Hematopoietic multipotent progenitor cell treated with erythropoietin and hydrocortisone succinate and interleukin-3 and kit ligand, for 6 days (in vitro differentiated cells): ENCODE data around the gene AGGF1.
A peak's percentile ranks its signal among the peaks of the same experiment; 100 is the strongest.
"Not testable (repeated sequence)": the region's sequence is repeated elsewhere in the genome, so short reads cannot be mapped to it uniquely, and the experiment has no call there.

Source experiments
- DNase-seq: peaks from one replicate; pipeline ENCODE4 v3.0.0-alpha.2; 2015

AGGF1 gene

GRCh38 chr5:77030097-77031071 lies at the start of gene AGGF1:
Gene AGGF1, plus strand, starts transcription at chr5:77030404. Its CDS starts 363 bp downstream, at chr5:77030767.
- peak; percentile 98 for DNase-seq

DNA sequence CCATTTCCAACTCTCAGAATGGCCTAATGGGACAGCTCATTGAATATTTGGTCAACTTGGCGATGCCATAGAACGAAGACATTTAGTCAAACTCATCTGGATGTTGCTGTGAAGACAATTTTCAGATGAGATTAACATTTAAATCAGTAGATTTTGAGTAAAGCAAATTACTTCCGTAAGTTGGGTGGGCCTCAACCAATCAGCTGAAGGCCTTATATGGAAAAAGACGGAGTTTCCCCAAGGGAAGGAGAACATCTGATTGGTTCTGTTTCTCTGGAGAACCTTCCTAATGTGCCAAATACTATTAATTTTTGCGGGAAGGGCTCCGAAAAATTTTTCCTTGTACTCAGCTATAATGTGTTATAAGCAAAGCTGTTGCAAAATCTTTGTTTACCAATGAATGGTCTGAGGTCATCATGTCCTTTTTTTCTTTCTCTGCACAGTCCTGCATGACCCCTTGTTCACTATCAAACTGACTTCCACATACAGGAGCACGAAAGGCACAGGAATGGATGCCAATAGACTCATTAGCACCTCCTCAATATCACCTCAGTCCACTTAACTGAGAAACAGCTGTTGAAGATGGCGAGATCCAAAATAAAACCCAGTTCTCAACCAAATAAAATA lies 49.6 kb upstream of the AGGF1 start:
- DNase-seq, result no peak

DNA sequence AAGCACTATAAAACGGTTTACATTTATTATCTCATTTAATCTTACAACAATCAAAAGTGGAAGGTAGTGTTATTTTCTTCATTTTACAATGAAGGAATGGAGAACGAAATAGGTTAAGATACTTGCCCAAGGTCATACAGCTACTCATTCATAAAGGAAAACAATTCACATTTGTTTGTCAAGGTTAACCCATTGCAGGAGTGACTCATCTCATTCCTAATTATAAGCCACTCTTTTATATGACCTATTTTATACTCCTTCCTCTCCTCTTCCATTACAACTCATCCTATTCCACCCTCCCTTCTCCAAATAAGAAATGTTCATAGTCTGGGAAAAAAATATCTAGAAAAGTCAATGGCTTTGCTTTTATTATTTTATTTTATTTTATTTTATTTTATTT lies 47.8 kb upstream of the AGGF1 start:
- no peak for DNase-seq

DNA sequence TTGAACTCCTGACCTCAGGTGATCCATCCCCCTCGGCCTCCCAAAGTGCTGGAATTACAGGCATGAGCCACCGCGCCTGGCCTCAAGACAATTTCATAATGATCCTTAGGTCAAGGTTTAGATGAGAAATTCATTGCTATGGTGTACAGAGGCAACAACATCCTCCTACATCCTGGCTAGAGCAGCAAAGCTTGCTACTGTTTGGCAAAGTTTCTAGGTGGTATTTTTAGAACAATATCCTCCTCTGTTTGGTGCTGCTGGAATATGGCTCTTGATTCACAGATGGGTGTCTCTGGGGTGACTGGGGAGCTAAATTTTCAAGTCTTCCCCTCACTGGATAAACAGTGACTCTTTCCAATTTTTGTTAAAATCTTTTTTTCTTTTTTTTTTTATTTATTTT lies 46.7 kb upstream of the AGGF1 start:
- no peak for DNase-seq

DNA sequence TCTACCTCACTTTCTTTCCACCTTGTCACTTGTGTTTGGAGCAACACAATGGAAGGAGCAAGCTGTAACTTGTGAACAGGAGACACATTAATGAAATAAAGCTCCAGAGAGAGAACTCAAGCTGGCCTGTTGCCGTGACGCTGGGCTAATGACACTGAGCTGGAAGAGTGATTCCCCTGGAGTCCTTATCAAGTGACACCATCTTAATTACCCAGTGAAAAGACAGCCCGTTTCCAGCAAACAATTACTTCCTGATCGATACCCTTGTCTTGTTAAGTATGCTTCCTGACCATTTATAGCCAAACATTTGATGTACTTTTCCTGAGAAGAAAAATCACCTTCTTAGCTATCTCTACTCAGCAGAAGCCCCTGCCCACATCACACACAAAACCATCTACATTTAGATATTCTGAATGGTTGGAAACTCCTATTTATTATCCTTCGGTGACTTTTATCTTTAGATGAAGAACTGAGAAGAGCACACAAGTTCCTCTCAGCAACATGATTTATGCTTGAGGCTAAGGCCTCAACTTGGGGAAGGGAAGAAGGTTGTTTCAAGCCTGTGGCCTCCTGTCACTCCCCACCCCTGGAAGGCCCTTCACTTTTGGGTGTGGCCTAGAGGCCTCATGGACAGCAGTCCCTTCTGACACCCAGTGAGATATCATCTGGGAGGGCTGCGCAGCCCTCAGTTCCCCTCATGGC lies 43.2 kb upstream of the AGGF1 start:
- no peak for DNase-seq

DNA sequence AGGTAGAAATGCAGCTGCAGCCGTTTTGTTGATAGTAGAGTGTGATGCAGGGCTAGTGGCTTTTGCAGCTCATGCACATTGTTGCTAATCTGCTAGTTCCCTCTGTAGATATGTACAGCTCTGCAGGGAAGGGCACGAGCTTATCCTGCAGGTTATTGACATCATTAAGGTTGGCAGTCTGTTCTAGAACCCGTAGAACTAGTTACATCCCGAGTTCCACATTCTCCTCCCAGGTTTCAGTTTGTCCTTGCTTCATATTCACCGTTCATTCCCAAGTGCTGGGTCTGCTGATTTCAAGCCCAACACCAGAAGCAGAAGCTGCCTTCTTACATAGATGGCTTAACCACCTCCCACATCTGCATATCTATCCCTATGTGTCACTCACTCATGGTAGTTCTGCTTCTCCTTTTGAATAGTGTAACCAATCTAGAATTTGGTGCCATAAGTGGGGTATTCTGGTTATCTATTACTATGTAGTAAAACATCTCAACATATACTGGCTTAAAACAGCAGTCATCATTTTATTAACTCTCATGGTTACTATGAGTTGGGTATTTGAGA lies 39.2 kb upstream of the AGGF1 start:
- peak; percentile 39 for DNase-seq

- DNase-seq, result not testable (repeated sequence)
These were observed 36.8 kb upstream of the AGGF1 start for GRCh38 chr5:76993436-76993835.

DNA sequence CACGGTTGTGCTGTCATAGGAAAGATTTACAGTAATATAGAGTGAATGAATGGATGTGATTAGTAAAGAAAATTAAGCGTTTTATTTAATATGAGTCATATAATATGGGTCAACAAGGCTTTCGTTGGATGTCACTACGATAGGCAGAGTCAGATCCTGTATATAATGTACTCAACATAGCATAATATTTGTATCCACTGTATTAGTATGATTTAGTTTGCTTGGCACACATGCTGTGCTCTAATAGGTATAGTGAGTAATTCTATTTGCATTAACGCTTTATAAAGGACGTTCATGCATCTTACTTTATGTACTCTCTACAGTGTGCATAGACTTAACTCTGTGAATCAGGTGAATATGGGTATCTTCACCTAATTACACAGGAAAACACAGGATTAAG lies 35.9 kb upstream of the AGGF1 start:
- no peak for DNase-seq

- not testable (repeated sequence) for DNase-seq
These were observed 32.0 kb upstream of the AGGF1 start for GRCh38 chr5:76998251-76998650.

- peak; percentile 14 for DNase-seq
These were observed 30.8 kb upstream of the AGGF1 start for GRCh38 chr5:76999451-76999850.

- no peak for DNase-seq
These were observed 27.0 kb upstream of the AGGF1 start for GRCh38 chr5:77003246-77003645.

DNA sequence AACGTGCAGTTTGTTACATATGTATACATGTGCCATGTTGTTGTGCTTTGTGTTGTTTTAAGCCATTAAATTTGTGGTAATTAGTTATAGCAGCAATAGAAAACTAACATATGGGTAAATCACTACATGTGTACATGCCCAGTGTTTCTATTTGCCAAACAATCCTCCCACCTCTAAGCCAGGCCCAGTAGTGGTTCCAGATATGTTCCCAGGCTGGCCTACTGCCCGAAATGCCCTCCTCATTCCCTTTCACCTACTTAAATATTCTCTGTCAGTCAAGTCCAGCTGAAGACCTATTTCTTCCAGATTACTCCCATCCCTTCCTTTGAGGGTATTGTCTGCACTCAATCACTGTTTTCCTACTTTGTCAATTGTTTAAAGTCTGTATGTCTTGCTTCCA lies 24.1 kb upstream of the AGGF1 start:
- no peak for DNase-seq

DNA sequence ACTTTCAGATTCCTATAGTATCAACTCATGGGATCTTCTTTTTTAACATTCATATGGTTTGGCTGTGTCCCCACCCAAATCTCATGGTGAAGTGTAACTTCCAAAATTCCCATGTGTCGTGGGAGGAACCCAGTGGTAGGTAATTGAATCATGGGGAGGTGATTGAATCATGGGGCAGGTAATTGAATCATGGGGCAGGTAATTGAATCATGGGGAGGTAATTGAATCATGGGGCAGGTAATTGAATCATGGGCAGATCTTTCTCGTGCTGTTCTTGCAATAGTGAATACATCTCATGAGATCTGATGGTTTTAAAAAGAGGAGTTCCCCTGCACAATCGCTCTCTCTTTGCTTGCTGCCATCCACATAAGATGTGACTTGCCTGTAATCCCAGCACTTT lies 21.8 kb upstream of the AGGF1 start:
- no peak for DNase-seq

DNA sequence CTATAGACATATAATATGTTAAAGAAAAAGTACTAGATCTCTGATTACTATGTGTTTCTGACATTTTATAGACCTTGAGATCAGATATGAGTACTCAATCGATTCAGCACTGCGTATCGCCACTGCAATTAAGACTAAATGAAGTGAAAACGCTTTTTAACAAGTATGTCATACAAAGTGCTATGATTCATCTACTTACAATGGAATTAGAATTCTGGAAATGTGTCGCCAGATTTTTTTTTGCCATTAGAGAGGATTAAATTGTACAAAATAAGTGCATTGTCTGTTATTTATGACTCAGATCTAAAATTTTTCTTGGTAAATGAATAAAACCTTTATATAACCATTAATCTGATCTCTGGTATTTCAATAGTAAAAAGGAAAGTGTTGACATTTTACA lies 20.0 kb upstream of the AGGF1 start:
- no peak for DNase-seq

DNA sequence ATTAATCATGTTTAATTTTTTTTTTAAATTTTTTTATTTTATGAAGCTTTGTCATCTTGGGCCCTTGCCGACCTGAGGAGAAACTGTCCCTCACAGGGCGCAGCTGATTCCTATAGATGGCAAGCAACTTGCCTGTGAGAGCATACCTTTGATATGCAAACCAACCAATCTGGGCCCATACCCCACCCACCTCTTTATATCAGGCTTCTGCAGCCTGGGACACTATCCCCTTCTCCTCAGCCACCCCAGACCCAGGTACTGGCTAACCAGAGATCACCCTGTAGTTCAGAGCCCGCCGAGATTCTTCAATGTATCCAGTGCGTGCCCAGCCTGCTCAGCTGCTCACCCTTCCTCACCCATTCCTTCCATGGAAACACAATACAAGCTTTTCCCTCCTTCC lies 18.7 kb upstream of the AGGF1 start:
- DNase-seq, result no peak

DNA sequence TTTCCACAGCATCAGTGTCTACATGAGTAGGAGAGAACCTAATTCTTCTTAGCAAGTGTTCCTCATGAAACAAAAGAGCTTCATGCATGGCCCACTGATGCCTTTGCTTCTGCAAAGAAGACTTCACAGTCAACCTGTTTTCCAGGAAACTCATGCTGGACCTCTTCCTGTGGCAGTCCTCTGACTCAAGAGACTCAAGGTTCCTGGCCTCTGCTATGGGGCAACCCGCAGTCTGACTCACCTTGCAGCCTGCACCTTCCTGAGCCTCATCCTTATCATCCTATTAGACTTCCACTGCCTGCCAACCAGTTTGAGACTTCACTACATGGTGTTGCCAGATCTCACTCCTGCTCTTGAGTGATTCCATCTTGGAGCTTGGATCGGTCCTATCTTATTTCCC lies 17.6 kb upstream of the AGGF1 start:
- DNase-seq, result no peak

DNA sequence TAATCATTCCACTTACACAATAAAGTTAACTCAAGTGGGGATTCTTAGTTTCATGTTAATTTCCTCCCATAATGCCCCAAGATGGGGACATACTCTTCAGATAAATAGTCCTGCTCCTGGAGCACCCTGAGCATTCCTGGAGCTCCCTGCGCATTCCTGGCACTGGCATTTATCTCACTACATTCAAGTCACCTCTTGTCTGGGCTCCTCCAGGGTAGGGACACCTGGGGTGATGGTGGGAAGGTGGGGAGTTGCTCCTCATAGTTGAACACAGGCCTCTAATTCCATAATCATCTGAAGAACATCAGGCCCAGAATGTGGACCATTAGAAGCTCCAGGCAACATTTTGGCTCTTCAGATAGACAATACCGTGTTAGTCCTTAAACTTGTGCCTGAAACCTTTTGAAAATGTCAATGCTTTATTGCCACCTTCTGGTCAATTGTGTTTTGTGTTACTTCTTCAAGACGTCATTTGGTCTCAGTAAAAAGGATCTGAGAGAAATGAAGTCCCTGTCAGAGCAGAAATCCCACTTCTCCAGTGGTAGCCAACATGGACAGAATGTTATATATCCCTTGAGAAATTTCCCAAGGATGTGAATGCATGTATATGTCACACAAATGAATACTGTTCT lies 14.2 kb upstream of the AGGF1 start:
- DNase-seq, result peak; percentile 83

- DNase-seq, result no peak
These were observed 13.2 kb upstream of the AGGF1 start for GRCh38 chr5:77016962-77017361.

DNA sequence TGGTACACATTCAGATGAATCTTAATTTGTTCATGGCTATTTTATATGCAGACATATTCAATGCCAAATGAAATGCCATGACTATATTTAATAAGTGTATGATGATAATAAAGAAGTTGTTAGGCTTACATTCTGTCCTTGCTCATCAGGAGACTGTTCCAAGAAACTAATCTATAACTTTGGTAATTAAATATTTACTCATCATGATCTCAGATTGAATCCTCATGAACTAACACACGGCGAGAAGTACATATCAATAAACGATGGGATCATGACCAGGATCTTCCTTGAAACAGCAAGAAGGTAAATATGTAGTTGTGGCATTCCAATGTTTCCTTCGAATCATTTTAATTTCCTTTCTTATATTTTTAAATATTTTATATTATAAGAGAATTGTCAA lies 12.5 kb upstream of the AGGF1 start:
- DNase-seq, result no peak

GRCh38 chr5:77022511-77023417 lies 7.4 kb upstream of the AGGF1 start:
- DNase-seq, result no peak

DNA sequence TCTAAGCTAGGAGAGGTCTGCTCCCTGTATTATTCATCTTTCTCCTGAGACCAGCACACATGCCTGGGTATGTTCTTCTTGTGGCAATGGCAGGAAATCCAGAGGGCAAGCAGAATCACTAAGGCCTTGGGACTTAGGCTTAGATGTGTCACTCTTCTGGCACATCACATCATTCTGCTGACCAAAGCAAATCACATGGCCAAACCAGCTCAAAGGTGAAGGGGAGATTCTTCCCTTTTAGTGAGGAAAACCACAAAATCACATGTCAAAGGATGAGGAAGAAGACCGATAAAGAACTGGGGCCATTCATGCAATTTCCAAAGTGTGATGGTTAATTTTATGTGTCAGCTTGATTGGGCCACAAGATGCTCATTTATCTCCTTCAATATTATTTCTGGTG lies 5.7 kb upstream of the AGGF1 start:
- no peak for DNase-seq
